OCI-LY3 (cell line): ENCODE data around the gene MYBPC1.
"Not testable (repeated sequence)": the region's sequence is repeated elsewhere in the genome, so short reads cannot be mapped to it uniquely, and the experiment has no call there.

ENCODE experiments used
- CTCF ChIP-seq: fragments of 200-600, 300-600 bp; sonication (generic); IDR thresholded peaks from 2 replicates; pipeline ENCODE4 v1.5.1; 2014; ENCODE audit warnings: antibody characterized with exemption, low read length, low read depth
- EZH2phosphoT487 ChIP-seq: fragments of 200-600 bp; shearing (Covaris generic); IDR thresholded peaks from 2 replicates; pipeline ENCODE4 v1.6.1; 2018; ENCODE audit warnings: antibody characterized with exemption, mixed run types, low read depth

- TF ChIP-seq CTCF, EZH2phosphoT487: not testable (repeated sequence)
These were observed 139.7 kb downstream of the MYBPC1 start for GRCh38 chr12:101734482-101734881.
